Activated CD4-positive, alpha-beta T cell treated with anti-CD3 and anti-CD28 coated beads for 4 hours (primary cell): ENCODE data around the gene COG1.
"Not testable (repeated sequence)": the region's sequence is repeated elsewhere in the genome, so short reads cannot be mapped to it uniquely, and the experiment has no call there.

ENCODE experiments used
- DNase-seq, 2 donors: peaks; one replicate each; pipeline ENCODE4 v3.0.0-alpha.2; 2020

Gene COG1

DNA sequence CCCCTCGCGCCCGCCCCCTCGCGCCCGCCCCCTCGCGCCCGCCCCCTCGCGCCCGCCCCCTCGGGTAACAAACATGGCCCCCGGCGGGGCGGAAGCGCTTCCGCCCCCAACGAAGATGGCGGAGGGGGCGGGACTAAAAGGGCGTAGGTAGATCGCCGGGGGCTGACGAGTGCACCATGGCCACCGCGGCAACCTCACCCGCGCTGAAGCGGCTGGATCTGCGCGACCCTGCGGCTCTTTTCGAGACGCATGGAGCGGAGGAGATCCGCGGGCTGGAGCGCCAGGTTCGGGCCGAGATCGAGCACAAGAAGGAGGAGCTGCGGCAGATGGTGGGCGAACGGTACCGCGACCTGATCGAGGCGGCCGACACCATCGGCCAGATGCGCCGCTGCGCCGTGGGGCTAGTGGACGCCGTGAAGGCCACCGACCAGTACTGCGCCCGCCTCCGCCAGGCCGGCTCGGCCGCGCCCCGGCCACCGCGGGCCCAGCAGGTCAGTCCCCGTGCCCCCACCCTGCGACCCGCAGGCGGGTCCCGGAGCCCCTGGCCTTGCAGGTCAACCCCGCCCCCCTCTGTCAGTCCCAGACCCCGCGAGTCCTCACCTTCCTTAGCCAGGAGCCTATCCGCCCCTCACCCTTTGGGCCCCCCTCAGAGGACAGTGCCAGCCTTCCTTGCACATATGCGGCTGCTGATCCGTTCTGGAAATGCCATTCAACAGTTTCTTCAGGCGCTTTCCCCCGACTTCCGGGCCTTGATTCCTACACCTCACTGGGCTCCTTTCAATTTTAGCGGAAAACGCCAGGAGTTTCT lies at the start of gene COG1:
COG1 (plus strand) TSS at position 162 of the 808 bp plus-strand sequence; CDS start at position 177, 15 bp downstream.
- DNase-seq = peak; percentile 72 to 87

DNA sequence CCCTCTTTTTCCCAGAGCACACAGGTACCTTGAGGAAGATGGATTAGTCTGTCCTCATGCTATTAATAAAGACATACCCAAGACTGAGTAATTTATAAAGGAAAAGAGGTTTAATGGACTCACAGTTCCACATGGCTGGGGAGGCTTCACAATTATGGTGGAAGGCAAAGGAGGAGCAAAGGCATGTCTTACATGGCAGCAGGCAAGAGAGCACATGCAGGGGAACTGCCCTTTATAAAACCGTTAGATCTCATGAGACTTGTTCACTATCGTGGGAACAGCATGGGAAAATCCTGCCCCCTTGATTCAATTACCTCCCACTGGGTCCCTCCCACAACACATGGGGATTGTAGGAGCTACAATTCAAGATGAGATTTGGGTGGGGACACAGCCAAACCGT lies 48.6 kb upstream of the COG1 start:
- not testable (repeated sequence) for DNase-seq

DNA sequence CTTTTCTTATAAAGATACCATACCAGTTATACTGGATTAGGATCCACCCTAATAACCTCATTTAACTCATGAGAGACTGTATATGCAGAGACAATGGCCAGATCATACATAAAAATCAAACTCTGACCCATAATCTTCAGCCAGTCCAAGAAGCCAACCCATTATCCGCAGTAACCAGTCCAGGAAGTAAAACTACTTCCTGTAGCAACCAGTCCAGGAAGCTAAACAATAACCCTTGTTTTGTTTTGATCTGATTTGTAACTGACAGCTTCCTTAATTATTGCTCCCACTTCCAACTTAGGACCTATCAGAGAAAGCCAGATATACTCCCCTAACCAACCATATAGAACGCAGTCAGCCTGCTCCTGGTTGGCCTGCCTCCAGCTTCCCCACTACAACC lies 47.2 kb upstream of the COG1 start:
- DNase-seq = no peak

GRCh38 chr17:73147791-73148190 lies 45.1 kb upstream of the COG1 start:
- DNase-seq = not testable (repeated sequence)

DNA sequence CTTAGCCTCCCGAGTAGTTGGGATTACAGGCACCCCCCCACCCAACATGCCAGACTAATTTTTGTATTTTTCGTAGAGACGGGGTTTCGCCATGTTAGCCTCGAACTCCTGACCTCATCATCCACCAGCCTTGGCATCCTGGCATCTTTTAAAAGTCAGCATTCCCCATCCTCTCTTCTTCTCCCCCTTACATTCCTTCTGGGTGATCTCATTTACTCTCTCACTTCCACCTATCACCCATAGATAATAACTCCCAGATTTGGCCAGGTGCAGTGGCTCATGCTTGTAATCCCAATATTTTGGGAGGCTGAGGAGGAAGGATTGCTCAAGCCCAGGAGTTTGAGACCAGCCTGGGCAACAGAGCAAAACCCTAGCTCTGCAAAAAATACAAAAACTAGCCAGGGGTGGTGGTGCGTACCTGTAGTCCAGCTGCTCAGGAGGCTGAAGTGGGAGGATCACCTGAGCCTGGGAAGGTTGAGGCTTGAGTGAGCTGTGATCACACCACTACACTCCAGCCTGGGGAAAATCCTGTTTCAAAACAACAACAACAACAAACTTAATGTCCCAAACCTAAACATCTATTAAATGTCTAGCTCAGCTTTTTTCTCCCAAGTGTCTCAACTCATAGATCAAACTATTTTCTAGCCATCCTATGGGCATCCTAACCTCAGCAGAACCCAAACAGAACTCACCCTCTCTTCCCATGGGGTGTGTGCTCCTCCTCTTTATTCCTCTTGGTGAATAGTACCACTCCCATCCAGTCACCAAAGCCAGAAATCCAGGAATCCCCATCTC lies 44.1 kb upstream of the COG1 start:
- no peak for DNase-seq

DNA sequence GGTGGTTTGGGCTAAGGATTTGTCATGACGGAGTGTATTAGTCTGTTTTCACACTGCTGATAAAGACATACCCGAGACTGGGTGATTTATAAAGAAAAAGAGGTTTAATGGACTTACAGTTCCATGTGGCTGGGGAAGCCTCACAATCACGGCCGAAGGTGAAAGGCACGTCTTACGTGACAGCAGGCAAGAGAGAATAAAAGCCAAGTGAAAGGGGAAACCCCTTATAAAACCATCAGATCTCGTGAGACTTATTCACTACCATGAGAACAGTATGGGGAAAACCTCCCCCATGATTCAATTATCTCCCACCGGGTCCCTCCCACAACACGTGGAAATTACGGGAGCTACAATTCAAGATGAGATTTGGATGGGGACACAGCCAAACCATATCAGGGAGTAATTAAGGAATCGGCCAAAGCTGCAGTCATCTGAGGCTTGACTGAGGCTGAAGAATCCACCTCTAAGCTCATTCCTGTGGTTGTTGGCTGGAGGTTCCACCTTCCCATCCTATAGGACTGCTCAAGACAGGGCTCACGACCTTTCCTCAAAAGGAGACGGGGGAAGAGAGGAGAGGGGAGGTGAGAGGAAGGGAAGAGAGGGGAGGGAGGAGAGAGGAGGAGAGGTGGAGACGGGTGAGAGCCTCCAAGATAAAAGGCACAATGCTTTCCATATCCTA lies 42.1 kb upstream of the COG1 start:
- DNase-seq = not testable (repeated sequence)

DNA sequence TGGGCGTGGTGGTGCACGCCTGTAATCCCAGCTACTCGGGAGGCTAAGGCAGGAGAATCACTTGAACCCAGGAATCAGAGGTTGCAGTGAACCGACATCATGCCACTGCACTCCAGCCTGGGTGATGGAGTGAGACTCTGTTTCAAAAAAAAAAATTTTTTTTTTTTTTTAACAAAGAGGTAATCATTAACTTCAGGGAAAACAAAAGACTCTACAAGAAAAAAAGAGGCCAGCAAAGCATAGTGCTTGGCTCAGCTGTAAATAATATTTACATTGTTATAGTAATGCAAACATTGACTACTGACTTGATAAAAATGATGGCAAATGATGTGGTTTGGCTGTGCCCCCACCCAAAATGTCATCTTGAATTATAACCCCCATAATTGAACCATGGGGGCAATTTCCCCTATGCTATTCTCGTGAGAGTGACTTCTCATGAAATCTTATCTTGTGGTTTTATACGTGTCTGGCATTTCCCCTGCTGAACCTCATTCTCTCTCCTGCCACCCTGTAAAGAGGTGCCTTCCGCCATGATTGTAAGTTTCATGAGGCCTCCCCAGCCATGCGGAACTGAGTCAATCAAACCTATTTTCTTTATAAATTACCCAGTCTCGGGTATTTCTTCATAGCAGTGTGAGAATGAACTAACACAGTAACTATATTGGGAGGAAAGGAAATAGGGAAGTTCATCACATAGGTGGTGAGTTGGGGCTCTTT lies 40.8 kb upstream of the COG1 start:
- no peak for DNase-seq

DNA sequence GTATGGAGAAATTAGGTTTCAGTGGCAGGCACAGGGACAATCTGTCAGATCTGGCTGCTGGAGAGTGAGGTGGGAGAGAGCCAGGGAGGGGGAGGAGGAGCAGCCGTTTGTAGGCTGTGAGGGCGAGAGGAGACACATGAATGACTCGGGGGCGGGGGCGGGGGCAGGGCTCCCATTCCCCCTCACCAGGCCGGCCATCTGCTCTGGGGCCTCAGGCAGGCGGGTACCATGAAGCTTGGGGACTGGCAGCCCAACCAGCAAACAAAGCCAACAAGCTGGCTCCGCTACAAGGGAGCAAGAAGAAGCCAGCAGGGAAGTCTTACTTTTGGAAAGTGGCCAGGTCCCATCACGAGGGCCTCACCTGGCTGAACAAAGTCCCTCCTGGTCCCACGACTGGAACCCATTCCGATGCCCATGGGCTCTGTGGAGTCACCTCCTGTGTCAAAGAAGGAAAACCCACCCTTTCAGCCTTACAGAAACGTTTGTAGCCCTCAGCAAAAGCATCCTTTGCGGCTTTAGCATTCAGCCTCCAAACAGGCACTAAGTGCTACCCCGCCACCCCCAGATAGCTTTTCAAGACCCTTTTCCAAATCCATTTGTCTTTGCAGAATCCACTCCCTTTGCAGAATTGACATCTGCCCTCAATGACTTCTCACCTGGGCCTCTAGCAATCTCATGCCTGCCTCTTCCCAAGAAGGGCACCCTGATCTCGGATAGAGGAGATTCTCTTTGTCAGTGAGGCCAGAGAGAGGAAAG lies 37.3 kb upstream of the COG1 start:
- DNase-seq = no peak

GRCh38 chr17:73156166-73156840 lies 36.6 kb upstream of the COG1 start:
- DNase-seq = peak; percentile 41 to 46

GRCh38 chr17:73156887-73157520 lies 35.9 kb upstream of the COG1 start:
- DNase-seq = no peak

DNA sequence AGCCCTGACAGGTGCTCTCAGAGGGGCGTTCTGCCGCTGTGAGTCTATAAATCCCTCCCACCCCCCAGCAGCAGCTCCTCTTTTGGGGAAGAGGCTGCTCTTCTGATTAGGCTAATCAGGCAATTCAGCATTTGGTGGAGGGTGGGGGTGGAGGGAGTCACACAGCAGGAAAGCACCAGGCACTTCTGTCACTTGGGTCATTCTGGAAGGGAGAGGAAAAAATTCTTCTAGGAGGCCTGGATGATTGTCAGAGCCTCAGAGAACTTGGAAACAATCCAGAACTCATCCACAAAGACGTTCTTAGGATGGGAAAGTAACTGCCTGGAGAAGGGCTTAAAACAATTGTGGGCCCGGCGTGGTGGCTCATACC lies 35.3 kb upstream of the COG1 start:
- DNase-seq = no peak

DNA sequence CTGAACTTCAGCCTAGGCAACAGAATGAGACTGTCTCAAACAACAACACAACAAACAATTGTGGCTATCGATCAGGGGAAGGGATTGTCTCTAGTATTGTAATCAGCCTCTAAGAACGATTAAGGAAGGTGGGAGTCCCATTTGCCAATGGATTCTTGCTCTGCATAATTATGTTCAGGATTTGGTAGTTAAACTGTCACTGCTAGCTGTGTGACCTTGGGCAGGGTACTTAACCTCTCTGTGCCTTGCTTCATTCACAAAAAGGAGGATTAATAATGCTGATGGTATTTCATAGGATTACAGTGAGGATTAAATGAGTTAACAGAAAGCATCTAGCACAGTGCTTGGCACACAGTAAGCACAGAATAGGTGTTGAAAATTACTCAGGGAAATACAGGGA lies 34.7 kb upstream of the COG1 start:
- DNase-seq = no peak

- DNase-seq = no peak
These were observed 31.8 kb upstream of the COG1 start for GRCh38 chr17:73160980-73161630.

GRCh38 chr17:73163043-73163442 lies 29.8 kb upstream of the COG1 start:
- DNase-seq = no peak

DNA sequence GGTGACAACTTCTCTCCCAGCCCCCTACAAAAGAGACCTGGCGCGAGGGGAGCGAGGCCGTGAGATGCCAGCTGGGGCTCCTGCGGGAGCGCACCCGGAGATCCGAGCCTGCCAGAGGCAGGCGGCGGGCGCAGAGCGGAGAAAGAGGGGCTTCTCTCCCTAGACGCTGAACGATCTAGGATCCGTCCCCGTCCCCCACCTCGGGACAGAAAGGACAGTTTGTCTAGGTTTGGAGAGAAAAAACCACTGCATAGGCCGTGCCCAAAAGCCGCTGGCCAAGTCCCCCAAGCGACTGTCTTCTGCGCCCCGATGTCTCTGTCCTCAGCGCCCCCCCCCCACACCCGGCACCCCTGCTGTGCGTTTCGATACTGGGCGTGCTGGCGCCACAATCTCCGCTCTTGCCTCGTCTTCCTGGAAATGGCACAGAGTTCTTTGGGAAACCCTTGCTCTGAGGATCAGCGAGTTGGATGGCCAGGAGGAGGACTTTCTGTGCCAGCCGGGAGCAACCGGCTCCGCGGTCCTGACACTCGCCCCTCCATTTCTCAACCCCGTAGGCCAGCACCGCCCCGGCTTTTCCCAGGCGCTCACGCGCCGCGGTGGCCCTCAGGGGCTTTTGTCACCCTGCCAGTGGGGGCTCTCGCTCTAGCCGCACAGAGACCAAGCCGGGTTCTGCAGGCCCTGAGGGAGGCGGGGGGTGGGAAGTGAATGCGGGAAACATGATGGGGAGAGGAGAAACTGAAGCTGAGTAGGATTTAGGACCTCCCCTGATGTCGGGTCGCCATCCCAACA lies 27.0 kb upstream of the COG1 start:
- no peak for DNase-seq

- DNase-seq = no peak
These were observed 25.9 kb upstream of the COG1 start for GRCh38 chr17:73166731-73167581.

- no peak for DNase-seq
These were observed 24.2 kb upstream of the COG1 start for GRCh38 chr17:73168667-73169066.

DNA sequence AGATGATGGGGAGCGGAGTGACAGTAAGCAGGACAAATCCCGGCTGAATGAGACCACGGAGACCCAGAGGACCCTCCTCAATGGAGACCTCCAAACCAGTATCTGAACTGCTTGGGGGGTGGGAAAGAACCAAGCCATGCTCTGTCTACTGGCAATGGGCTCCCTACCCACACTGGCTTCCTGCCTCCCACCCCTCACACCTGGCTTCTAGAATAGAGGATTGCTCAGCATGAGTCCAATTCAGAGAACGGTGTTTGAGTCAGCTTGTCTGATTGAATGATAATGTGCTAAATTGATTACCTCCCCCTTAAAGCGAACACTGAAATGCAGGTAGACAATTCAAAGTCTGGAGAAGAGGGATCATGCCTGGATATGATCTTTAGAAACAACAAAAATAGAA lies 22.5 kb upstream of the COG1 start:
- DNase-seq = no peak

GRCh38 chr17:73172252-73172651 lies 20.6 kb upstream of the COG1 start:
- DNase-seq = no peak
